ENCODE data around the gene ATE1. TPM values are rescaled to one million over a fixed set of nuclear protein-coding genes. Genes with fewer than 3 reads are reported as not detected.
"Not testable (repeated sequence)": the region's sequence is repeated elsewhere in the genome, so short reads cannot be mapped to it uniquely, and the experiment has no call there.

The ATE1 gene
- total and polyA plus RNA-seq, 12 donors: 4.5 to 57.7 (median 42.5) TPM

- Histone ChIP-seq H3K36me3 (peaks cover 0 to 19% (median 0%) of the 10 kb centered on the region in 9 donors), H3K9me3 (peaks cover 0 to 27% (median 2%) of the 10 kb centered on the region in 11 donors), H3K27me3 (no peaks in the 10 kb centered on the region), H3K4me1 (no peaks in the 10 kb centered on the region), H3K4me3 (no peak overlapping the region), H3K27ac (no peak overlapping the region)
- DNase-seq (no peak), ATAC-seq (no peak)
- WGBS, 2 donors: 94 to 95% methylated on average over 4 of the region's 4 CpGs
- intact Hi-C loops (cut with DNase I): no loop called here
- no peak for TF ChIP-seq CTCF (IDR thresholded peaks at IDR 0.05)
Observed at GRCh38 chr10:121765204-121765603, 162.6 kb downstream of the ATE1 start.

DNA sequence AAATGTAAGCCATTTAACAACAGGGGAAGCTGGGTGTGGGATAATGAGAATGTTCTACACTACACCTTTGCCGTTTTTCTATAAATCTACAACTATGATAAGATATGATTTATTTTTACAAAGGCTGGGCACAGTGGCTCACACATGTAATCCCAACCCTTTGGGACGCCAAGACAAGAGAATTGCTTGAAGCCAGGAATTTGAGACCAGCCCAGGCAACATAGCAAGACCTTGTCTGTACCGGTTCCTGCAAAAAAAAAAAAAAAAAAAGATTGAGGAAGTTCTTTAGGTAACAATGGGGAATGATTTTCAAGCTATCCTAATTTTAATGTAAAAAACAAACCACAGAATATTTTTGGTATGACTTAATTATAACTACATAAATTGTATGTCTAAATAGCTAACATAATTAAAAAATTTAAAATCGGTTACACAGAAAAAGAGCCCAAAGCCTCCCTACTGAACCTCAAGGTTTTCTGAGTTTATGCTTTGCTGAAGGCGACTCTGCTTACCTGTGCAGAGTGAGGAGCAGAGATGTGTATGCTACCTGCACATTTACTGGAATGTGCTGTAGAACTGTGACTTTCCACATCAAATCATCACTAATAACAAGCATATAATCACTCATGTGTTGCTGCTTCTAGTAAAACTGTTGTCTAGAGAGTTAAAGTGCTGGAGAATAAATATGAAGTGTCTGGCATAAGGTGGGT lies 163.4 kb downstream of the ATE1 start:
- intact Hi-C loops (cut with DNase I): no loop called here
- WGBS, 2 donors: 79 to 84% methylated on average over 5 of the region's 5 CpGs
- ATAC-seq: no peak
- no peaks in the 10 kb centered on the region for H3K4me1 ChIP-seq
- H3K9me3 ChIP-seq: peaks cover 0 to 35% (median 9%) of the 10 kb centered on the region in 11 donors
- H3K27ac ChIP-seq: no peak overlapping the region
- H3K27me3 ChIP-seq: no peaks in the 10 kb centered on the region
- DNase-seq: no peak
- peaks cover 0 to 27% (median 0%) of the 10 kb centered on the region in 9 donors for H3K36me3 ChIP-seq
- no peak overlapping the region for H3K4me3 ChIP-seq
- TF ChIP-seq CTCF (IDR thresholded peaks at IDR 0.05): no peak

- DNase-seq; intact Hi-C loops (cut with DNase I); H3K27ac ChIP-seq; ATAC-seq; H3K4me3 ChIP-seq; H3K27me3 ChIP-seq: not testable (repeated sequence)
- H3K36me3 ChIP-seq: peaks cover 0 to 48% (median 0%) of the 10 kb centered on the region in 9 donors
- H3K9me3 ChIP-seq: peaks cover 0 to 58% (median 17%) of the 10 kb centered on the region in 11 donors
- H3K4me1 ChIP-seq: peaks cover 0 to 18% (median 5%) of the 10 kb centered on the region in 9 donors
- WGBS, 2 donors: 93 to 98% methylated on average over 1 of the region's 1 CpG
Observed at GRCh38 chr10:121757241-121757640, 170.6 kb downstream of the ATE1 start.

DNA sequence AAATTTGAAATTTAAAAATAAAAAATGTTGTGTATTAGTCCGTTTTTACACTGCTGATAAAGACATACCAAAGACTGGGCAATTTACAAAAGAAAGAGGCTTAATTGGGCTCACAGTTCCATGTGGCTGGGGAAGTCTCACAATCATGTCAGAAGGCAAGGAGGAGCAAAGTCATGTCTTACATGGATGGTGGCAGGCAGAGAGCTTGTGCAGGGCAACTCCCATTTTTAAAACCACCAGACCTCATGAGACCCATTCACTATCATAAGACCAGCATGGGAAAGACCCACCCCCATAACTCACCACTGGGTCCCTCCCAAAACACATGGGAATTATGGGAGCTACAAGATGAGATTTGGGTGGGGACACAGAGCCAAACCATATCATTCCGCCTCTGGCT lies 172.3 kb downstream of the ATE1 start:
- peaks cover 0 to 18% (median 5%) of the 10 kb centered on the region in 9 donors for H3K4me1 ChIP-seq
- DNase-seq; H3K27me3 ChIP-seq; ATAC-seq; H3K4me3 ChIP-seq; intact Hi-C loops (cut with DNase I); H3K27ac ChIP-seq: not testable (repeated sequence)
- H3K36me3 ChIP-seq: peaks cover 0 to 40% (median 0%) of the 10 kb centered on the region in 9 donors
- peaks cover 0 to 53% (median 17%) of the 10 kb centered on the region in 11 donors for H3K9me3 ChIP-seq
- WGBS, 2 donors: 96 to 98% methylated on average over 2 of the region's 2 CpGs

- TF ChIP-seq CTCF (IDR thresholded peaks at IDR 0.05): no peak
- no peaks in the 10 kb centered on the region for H3K27me3 ChIP-seq
- no peak overlapping the region for H3K4me3 ChIP-seq
- peaks cover 0 to 44% (median 11%) of the 10 kb centered on the region in 11 donors for H3K9me3 ChIP-seq
- WGBS, 2 donors: 94 to 99% methylated on average over 1 of the region's 1 CpG
- H3K27ac ChIP-seq: peak overlapping the region in 1 of 10 donors; percentile 23
- H3K36me3 ChIP-seq: peaks cover 0 to 32% (median 0%) of the 10 kb centered on the region in 9 donors
- no peak for ATAC-seq
- intact Hi-C loops (cut with DNase I): no loop called here
- H3K4me1 ChIP-seq: peaks cover 0 to 18% (median 5%) of the 10 kb centered on the region in 9 donors
- no peak for DNase-seq
Observed at GRCh38 chr10:121754666-121755065, 173.2 kb downstream of the ATE1 start.

All from heart right ventricle (tissue), 16 donors.